Loucy (cell line): ENCODE results near the gene CCDC138.

Experiments used
- CTCF ChIP-seq: fragments of 200-600 bp; sonication (generic); conservative IDR thresholded peaks from 2 replicates; pipeline ENCODE4 v1.5.1; 2014; ENCODE audit warnings: mild to moderate bottlenecking, antibody characterized with exemption, low read length
- EZH2phosphoT487 ChIP-seq: fragments of 200-600 bp; IDR thresholded peaks from 2 replicates; pipeline ENCODE4 v1.6.1; 2018; ENCODE audit warnings: antibody characterized with exemption, mild to moderate bottlenecking, moderate library complexity, borderline replicate concordance

DNA sequence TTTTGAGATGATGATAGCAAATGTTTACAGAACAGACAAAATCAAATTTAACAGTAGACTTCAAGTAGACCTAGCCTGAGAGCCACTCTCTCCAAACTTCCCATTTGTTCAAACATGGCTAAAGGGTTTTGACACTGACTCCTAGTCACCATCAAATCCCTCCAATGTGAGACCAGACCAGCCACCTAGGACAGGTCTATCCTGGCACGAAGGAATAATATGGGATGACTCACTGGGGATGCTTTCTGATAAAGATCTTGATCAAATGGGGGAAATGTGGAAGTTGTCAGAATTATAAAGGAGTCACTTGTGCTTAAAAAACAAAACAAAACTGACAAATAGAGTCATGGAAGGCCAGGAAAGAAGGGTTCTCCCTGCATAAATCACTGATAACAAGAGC is 106.7 kb downstream of the CCDC138 start:
- TF ChIP-seq CTCF = no peak
- TF ChIP-seq EZH2phosphoT487 = no peak
